Activated CD8-positive, alpha-beta memory T cell treated with anti-CD3 and anti-CD28 coated beads, Interleukin-2, amount 50 U/mL, for 1 hour (primary cell): ENCODE measurements around the gene FBXO8.

Source experiments
- DNase-seq: peaks from one replicate; pipeline ENCODE4 v3.0.0-alpha.2; 2020; ENCODE audit errors: extremely low read depth

Gene FBXO8

GRCh38 chr4:174244441-174244840 lies 39.0 kb downstream of the FBXO8 start:
- no peak for DNase-seq

- DNase-seq = no peak
Measured at GRCh38 chr4:174241162-174241561, 42.3 kb downstream of the FBXO8 start.

- DNase-seq = no peak
Measured at GRCh38 chr4:174236359-174236758, 47.1 kb downstream of the FBXO8 start.

GRCh38 chr4:174230680-174231079 lies 52.8 kb downstream of the FBXO8 start:
- DNase-seq = no peak

- DNase-seq = no peak
Measured at GRCh38 chr4:174230148-174230547, 53.3 kb downstream of the FBXO8 start.

GRCh38 chr4:174228988-174229387 lies 54.5 kb downstream of the FBXO8 start:
- no peak for DNase-seq

GRCh38 chr4:174225349-174226049 lies 58.0 kb downstream of the FBXO8 start:
- DNase-seq = no peak

- DNase-seq = no peak
Measured at GRCh38 chr4:174224550-174224949, 58.9 kb downstream of the FBXO8 start.

- no peak for DNase-seq
Measured at GRCh38 chr4:174222266-174222872, 61.1 kb downstream of the FBXO8 start.

GRCh38 chr4:174218127-174218790 lies 65.2 kb downstream of the FBXO8 start:
- no peak for DNase-seq

GRCh38 chr4:174217273-174218126 lies 66.0 kb downstream of the FBXO8 start:
- DNase-seq = no peak

GRCh38 chr4:174216799-174217272 lies 66.6 kb downstream of the FBXO8 start:
- DNase-seq = no peak

GRCh38 chr4:174215961-174216680 lies 67.3 kb downstream of the FBXO8 start:
- DNase-seq = no peak

- DNase-seq = no peak
Measured at GRCh38 chr4:174215057-174215456, 68.4 kb downstream of the FBXO8 start.

- DNase-seq = no peak
Measured at GRCh38 chr4:174214101-174214878, 69.2 kb downstream of the FBXO8 start.

GRCh38 chr4:174213731-174214100 lies 69.8 kb downstream of the FBXO8 start:
- no peak for DNase-seq

- DNase-seq = no peak
Measured at GRCh38 chr4:174212061-174212460, 71.4 kb downstream of the FBXO8 start.

GRCh38 chr4:174211622-174212044 lies 71.8 kb downstream of the FBXO8 start:
- DNase-seq = no peak

- no peak for DNase-seq
Measured at GRCh38 chr4:174210952-174211490, 72.4 kb downstream of the FBXO8 start.

GRCh38 chr4:174210354-174210753 lies 73.1 kb downstream of the FBXO8 start:
- DNase-seq = no peak
